ENCODE measurements around the gene JAZF1. TPM values are rescaled to one million over a fixed set of nuclear protein-coding genes. Genes with fewer than 3 reads are reported as not detected.

JAZF1 gene
- total and polyA plus RNA-seq, 9 of the 15 experiments (the other 6 are each of a cell fraction or from before 2014, with no cell fraction given): 0.04 to 0.64 (median 0.11) TPM; not detected in 3

- FAIRE-seq (no peak), ATAC-seq (no peak), DNase-seq (ENCODE audit: extremely low read depth in 1 of 4, low spot score in 3 of 4) (no peak)
- no TSS peak for BruUV-seq (replicated peaks)
- no peak overlapping the region for H3K4me2 ChIP-seq (ENCODE audit: insufficient read depth, low read length)
- peaks cover 2 to 4% of the 10 kb centered on the region in 2 experiments; a peak in 2 of 5 replicates for H3K27me3 ChIP-seq (ENCODE audit: control insufficient read depth in 2 of 2, insufficient read depth in 2 of 2, low read length in 2 of 2)
- H3K27ac ChIP-seq (ENCODE audit: extremely low read depth, low read depth, low read length): no peak overlapping the region
- H3K4me1 ChIP-seq (replicated peaks in 1 of 2; ENCODE audit: control insufficient read depth in 2 of 2, insufficient read depth in 2 of 2, low read length in 2 of 2): no peaks in the 10 kb centered on the region
- ChIA-PET CTCF (ENCODE audit: low intra/inter-chr PET ratio) (no interaction called here), POLR2A (no interaction called here)
- no peaks in the 10 kb centered on the region for H4K20me1 ChIP-seq (replicated peaks; ENCODE audit: control insufficient read depth, insufficient read depth, low read length)
- H3K4me3 ChIP-seq: no peak overlapping the region
- H3K36me3 ChIP-seq (ENCODE audit: control insufficient read depth, insufficient read depth, low read length): no peaks in the 10 kb centered on the region
- no peaks in the 10 kb centered on the region for H3K79me2 ChIP-seq (ENCODE audit: control insufficient read depth, insufficient read depth, low read length)
- H3K9ac ChIP-seq (ENCODE audit: insufficient read depth in 1 of 2, low read depth in 2 of 2, low read length in 2 of 2): no peak overlapping the region
- intact Hi-C loops (cut with micrococcal nuclease): no loop called here
- no peaks in the 10 kb centered on the region for H3K9me3 ChIP-seq (replicated peaks; ENCODE audit: control insufficient read depth, insufficient read depth, low read depth, low read length)
- TF ChIP-seq NKRF (IDR thresholded peaks at IDR 0.05; ENCODE audit: borderline replicate concordance): no peak
- TF ChIP-seq NR4A1 (CRISPR knock-in tag; IDR thresholded peaks at IDR 0.05): no peak
- TF ChIP-seq NR4A1 (tag; IDR thresholded peaks at IDR 0.05): no peak
- no peak for TF ChIP-seq ZNF232 (CRISPR knock-in tag; IDR thresholded peaks at IDR 0.05)
- no peak for TF ChIP-seq TCF3 (CRISPR knock-in tag; IDR thresholded peaks at IDR 0.05)
- no peak for TF ChIP-seq LEF1 (IDR thresholded peaks at IDR 0.05)
- TF ChIP-seq PHF20 (IDR thresholded peaks at IDR 0.05; ENCODE audit: partially characterized antibody): no peak
- TF ChIP-seq ZFPM2 (CRISPR knock-in tag; IDR thresholded peaks at IDR 0.05): no peak
- TF ChIP-seq PHTF2 (CRISPR knock-in tag; IDR thresholded peaks at IDR 0.05): no peak
- TF ChIP-seq EP300 (IDR thresholded peaks at IDR 0.05; ENCODE audit: low read length): no peak
- TF ChIP-seq POLR2G (IDR thresholded peaks at IDR 0.05; ENCODE audit: low read depth, low read length): no peak
- no peak for TF ChIP-seq KLF16 (IDR thresholded peaks at IDR 0.05)
- no peak for TF ChIP-seq ZNF408 (CRISPR knock-in tag; IDR thresholded peaks at IDR 0.05; ENCODE audit: low read depth)
- TF ChIP-seq U2AF1 (optimal IDR thresholded peaks at IDR 0.05; ENCODE audit: low read depth, low read length): no peak
- H2AFZ ChIP-seq (ENCODE audit: low read depth, low read length): no peak overlapping the region
- 0% methylated on average over 1 of the region's 1 CpG for WGBS (ENCODE audit: insufficient coverage, low coverage, missing lambda C conversion rate)
- in situ Hi-C loops (cut with MboI): no loop called here
- no peaks in the 10 kb centered on the region for H3K9me1 ChIP-seq (ENCODE audit: control insufficient read depth, insufficient read depth, low read length)
These were observed 45.4 kb upstream of the JAZF1 start for GRCh38 chr7:28226003-28226402.

All from K562 (cell line).